GM12801 (cell line): ENCODE data around the gene IL21R.

Source experiments
- CTCF ChIP-seq: IDR thresholded peaks from one replicate; pipeline ENCODE4 v1.5.1; 2011; ENCODE audit warnings: control low read depth; ENCODE audit not compliant: insufficient read length; ENCODE audit errors: extremely low read depth

Gene IL21R

GRCh38 chr16:27413956-27414355, 12.0 kb downstream of the IL21R start:
- TF ChIP-seq CTCF = no peak

GRCh38 chr16:27414788-27415431, 12.9 kb downstream of the IL21R start:
- TF ChIP-seq CTCF = no peak

GRCh38 chr16:27417047-27417671, 15.2 kb downstream of the IL21R start:
- no peak for TF ChIP-seq CTCF

GRCh38 chr16:27421961-27422740, 20.2 kb downstream of the IL21R start:
- no peak for TF ChIP-seq CTCF

- TF ChIP-seq CTCF = no peak
Measured at GRCh38 chr16:27424772-27425498, 23.0 kb downstream of the IL21R start.

GRCh38 chr16:27425961-27426360, 24.0 kb downstream of the IL21R start:
- no peak for TF ChIP-seq CTCF
